Activated naive CD4-positive, alpha-beta T cell (primary cell): ENCODE results near the gene CMIP.

Experiments used
- DNase-seq, 4 experiments: peaks; one replicate each; lab custom pipeline; 2025; lab: John Stamatoyannopoulos, UW

The CMIP gene

GRCh38 chr16:81702506-81702905, 257.9 kb downstream of the CMIP start:
- no peak for DNase-seq

DNA sequence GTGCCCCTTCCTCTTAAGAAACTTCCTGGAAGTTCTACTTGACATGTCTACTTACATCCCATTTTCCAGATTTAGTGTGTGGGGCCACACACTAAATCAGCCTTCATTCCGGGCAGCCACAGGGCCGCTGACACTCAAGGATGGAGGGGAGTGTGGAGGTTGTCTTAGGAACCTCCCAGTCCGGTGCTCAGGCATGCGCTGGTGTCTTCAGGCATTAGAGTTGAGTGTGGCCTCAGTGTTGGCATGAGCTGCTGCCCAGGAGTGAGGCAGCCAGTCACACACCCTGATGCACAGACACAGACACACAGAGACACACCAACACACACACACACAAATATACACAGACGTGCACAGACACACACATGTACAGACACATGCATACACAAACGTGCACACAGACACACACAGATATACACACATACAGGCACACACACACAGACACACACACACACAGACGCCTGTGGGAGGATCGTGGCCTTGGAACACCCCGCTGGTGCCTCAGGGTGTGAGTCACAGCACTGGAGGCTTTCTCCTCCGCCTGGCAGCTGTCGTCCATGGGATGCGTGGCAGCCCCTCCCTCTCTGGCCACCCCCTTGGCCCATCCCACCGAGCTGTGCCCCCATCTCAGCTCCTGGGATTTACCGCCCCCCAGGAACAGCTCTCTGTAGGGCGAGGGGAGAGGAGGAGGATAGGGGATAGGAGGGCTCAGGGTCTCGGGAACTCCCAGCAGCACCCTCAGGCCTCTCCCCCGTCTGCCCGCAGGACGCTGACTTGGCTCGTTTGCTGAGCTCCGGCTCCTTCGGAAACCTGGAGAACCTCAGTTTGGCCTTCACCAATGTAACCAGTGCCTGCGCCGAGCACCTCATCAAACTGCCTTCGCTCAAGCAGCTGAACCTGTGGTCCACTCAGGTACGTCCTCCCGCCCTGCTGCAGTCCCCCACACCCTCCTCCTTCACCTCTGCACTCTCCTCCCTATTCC, 258.9 kb downstream of the CMIP start:
- DNase-seq: no peak

DNA sequence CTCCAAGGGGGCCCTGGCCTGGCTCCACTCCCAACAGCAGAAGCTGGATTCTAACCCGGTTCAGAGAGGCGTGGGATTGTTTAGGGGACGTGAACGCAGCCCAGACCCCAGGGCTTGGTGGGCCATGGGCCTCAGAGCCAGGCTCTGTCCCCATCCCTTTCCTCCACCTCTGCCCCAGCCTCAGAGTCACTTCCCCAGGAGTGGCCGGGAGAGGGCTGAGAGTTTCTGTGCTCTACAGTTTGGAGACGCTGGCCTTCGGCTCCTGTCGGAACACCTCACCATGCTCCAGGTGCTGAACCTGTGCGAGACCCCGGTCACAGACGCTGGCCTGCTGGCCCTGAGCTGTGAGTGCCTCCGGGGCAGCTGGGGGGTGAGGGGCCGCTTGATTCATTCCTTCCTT, 260.7 kb downstream of the CMIP start:
- no peak for DNase-seq

- no peak for DNase-seq
These were observed 262.0 kb downstream of the CMIP start for GRCh38 chr16:81706327-81707295.

DNA sequence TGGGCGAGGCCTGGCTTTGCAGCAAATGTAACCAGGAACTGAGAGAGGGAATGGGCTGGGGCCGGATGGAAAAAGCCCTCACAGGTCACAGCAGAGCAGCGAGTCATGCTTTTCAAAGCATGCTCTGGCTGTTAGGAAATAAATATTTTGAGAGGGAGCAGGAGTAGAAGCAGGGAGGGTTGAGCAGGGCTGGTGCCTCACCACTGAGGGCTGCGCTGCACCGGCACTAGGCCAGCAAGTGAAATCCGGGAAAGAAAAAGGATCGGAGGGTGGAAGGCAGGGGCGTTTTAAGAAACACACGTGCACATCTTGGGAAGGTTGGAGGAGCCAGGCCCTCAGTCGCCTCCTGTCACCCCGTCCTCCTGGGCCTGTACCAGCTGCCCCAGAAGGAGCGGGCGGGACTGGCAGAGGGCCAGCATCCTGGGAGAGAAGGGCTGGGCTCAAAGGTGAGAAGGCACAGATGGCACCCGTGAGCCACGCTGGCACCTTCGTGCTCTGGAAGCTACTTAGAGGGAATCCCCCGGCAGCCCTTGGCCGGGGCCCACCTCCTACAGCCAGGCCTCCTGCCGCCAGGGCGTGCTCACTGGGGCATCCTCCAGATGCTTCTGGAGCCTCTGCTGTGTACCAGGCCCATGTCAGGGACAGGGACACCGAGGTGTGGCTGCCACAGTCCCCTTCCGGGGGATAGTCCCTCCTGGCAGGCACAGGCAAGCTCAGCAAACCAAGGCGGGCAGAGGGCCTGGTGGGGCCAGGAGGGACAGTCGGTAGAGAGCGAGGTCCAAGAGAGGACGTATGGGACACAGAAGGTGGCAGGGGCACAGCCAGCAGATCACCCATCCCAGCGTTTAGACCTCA, 263.0 kb downstream of the CMIP start:
- no peak for DNase-seq

DNA sequence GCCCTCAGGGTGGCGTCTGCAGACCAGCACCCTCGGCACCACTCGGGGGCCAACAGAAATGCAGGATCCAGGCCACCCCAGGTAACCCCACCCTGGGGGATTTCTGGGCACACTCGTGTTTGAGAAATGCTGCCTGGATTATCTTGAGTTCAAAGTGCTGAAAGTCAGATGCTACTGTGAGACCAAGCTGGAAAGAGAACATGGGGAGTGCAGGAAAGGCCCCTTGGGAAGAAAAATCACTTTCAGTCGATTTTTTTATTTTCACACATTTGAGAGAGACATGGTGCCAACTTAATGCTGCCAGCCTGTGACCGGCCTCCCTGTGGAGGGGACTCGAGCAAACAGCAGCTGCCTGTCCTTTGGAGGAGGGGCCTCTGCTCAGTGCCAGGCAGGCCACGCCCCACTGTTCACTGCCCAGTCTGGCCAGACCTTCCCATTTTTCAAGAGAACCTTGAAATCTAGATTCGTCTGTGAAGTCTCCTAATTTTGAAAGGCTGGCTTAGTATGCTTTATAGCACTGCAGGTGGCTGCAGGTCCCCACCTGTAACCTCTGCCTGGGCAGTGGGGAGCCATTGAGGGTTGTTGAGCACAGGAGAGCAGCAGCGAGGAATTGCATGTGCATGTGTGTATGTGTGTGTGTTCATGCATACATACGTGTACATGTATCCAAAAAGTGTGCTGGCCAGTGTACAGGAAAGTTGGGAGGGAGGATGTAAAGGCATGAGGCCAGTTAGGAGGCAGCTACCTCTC, 263.8 kb downstream of the CMIP start:
- DNase-seq: no peak

DNA sequence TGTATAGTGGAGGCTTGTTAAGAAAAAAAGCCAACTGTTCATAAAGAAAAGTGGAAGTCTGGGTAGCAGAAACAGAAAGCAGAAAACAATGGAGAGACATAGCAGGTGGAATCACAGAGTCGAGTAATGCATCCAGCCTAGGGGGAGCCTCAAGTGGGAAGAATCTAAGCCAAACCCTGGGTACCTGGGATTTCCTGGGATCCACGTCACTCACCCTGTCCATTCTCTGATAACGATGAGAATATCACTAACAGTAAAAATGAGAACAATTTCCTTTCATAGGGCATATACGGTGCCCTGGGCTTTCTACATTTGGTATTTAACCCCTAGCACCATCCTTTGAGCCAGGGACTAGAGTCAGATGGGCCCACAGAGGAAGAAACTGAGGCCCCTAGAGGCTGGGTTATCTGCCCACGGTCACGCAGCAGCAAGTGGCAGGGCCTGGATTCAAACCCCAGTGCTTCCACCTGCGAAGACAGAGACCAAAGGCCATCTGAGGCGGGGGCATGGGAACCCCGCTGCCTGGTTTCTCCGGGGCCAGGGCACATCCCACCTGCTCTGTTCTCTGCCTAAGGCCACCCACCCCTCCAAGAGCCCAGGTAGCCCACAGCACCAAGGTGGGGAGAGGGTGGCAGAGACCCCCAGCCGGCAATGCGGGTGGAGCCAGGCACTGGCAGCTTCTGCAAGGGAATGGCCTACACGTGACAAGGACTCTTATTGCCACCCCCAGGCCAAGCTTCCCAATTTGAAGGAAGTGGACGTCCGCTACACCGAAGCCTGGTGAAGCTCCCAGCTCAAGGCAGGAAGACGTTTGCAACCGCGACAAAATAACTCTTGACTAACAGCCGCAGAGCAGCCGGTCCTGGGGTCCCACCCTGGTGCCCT, 264.6 kb downstream of the CMIP start:
- DNase-seq: no peak

GRCh38 chr16:81710044-81710443, 265.4 kb downstream of the CMIP start:
- no peak for DNase-seq

- DNase-seq: no peak
These were observed 266.0 kb downstream of the CMIP start for GRCh38 chr16:81710596-81710995.

GRCh38 chr16:81711657-81712319, 267.2 kb downstream of the CMIP start:
- no peak for DNase-seq

DNA sequence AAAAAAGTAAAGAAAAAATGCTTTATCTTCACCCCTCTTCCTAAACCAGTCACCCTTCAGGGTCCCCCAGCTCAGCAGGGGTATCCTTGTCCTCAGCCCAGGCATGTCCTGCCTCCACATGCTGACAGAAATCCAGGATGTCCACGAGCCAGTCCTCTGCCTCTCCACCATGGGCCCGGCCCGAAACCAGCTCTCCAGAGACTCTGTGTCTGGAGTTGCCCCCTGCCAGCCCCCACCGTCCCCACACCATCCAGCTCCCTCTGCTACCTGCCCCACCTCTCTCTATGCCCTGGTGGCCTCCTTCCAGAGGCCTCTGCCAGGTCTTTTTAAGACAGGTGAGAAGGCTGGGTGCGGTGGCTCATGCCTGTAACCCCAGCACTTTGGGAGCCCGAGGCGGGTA, 268.1 kb downstream of the CMIP start:
- no peak for DNase-seq

DNA sequence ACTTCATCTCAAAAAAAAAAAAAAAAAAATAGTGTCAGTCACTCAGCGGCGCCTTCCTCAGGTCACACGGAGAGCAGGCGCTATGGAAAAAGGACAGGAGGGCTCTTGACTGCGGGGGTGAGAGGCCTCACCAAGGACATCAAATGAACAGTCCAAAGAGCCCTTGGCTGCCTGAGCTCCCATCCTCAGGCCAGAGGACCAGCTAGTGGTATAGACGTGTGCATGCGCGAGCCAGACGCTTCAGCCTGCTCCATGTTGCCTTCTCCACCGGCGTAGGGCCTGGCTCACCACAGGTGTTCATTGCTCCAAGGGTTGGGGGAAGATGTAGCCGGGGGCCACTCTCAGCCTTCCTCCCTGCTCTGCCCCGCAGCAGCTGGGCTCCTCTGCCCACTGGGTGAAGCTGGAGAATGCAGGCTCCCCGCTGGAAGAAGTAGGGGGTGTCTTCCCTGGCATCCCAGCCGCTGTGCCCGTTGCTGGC, 268.7 kb downstream of the CMIP start:
- DNase-seq: no peak

DNA sequence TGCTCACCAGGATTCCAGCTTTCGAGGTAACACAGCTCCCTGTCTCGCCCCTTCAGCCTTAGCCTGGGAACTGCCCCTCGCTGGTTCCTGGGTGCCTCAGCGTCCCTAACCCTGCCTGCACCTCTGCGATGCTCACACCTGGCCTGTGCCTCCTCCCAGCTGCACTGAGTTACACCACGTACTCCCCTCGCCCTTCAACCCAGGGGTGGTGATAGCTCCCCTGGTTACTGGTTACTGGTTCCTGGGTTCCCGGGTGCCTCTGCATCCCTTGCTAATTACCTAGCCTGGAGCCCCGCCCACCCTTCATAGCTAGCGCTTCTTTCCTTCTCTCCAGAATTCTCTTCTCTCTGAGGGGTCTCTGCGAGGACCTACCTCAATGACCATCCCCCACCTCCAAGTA, 269.2 kb downstream of the CMIP start:
- DNase-seq: no peak

GRCh38 chr16:81714583-81714982, 270.0 kb downstream of the CMIP start:
- no peak for DNase-seq

- DNase-seq: no peak
These were observed 271.0 kb downstream of the CMIP start for GRCh38 chr16:81715358-81716196.

- no peak for DNase-seq
These were observed 272.0 kb downstream of the CMIP start for GRCh38 chr16:81716478-81717225.

DNA sequence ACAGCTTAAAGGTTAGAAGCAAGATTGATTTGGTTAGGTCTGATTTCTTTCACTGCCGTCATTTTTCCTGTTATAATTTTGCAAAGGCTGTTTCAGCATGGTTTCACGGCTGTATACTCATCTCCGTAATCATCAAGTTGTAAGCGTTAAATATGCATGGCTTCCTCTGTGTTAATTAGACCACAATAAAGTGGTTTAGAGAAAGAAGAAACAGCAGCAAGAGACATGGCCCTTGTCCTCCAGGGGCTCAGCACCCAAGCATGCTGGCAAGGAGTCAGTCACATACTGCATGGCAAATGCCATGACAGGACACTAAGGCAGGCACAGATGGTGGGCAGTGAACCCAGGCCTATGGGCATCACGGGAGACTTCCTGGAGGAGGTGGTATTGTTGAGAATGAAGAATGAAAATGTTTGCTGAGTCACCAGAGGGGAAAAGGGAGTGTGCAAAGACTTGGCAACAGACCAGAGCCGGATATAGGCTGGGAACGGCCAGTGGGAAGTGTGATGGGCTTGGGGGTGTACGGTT, 273.1 kb downstream of the CMIP start:
- no peak for DNase-seq
